Measurements from ENCODE around the gene CFAP69.

- TF ChIP-seq POLR2A (IDR thresholded peaks at IDR 0.05; ENCODE audit: low read length) (no peak), GATA1 (IDR thresholded peaks at IDR 0.05; ENCODE audit: low read depth, low read length) (no peak)
These were observed 77.9 kb downstream of the CFAP69 start for GRCh38 chr7:90322837-90323236.

Data from erythroblast (primary cell).